A549 treated with ZK216348 at 1 μM for 4 hours (cell line): ENCODE measurements around the gene MACO1. TPM values are rescaled to one million over a fixed set of nuclear protein-coding genes. Genes with fewer than 3 reads are reported as not detected.

Source experiments
- total RNA-seq: library from RNA; stranded (reverse); fragments of 200-300 nt; extraction: Qiagen RNA extraction; gene quantifications from 5 replicates; pipeline ENCODE4 v1.2.3, GENCODE V29; 2022; ENCODE audit warnings: low read depth

Gene MACO1
- 8.4 to 12.9 TPM (median 9.5 TPM) in 5 replicates for total RNA-seq

GRCh38 chr1:25430073-25430966, at the start of gene MACO1:
TSS of gene MACO1 (plus strand) at chr1:25430897. CDS start at chr1:25431099, 202 bp downstream.

GRCh38 chr1:25420715-25421114, 10.0 kb upstream of the MACO1 start, which contains the start of gene RHCE:
TSS of gene RHCE (minus strand) at chr1:25420825. CDS start at chr1:25420786, 39 bp downstream.

GRCh38 chr1:25543425-25544242, 112.9 kb downstream of the MACO1 start, which contains the start of gene LDLRAP1:
TSS of gene LDLRAP1 (plus strand) at chr1:25543606. CDS start at chr1:25543699, 93 bp downstream.

Other genes starting within 250 kb of the MACO1 start
- gene SYF2, start 198.4 kb upstream of the MACO1 start, total RNA-seq = 33.3 to 51.0 TPM (median 37.3 TPM) in 5 replicates
- 14.3 to 28.0 TPM (median 25.4 TPM) in 5 replicates for gene RSRP1, start 183.4 kb upstream of the MACO1 start, total RNA-seq
- not detected in 5 replicates for gene RHD, start 158.4 kb upstream of the MACO1 start, total RNA-seq
- 62.0 to 96.8 TPM (median 71.2 TPM) in 5 replicates for gene TMEM50A, start 92.6 kb upstream of the MACO1 start, total RNA-seq
- 0.75 TPM in 1 of 5 replicates, not detected in the others for gene RHCE, start 10.1 kb upstream of the MACO1 start, total RNA-seq
- gene LDLRAP1, start 112.7 kb downstream of the MACO1 start, total RNA-seq = 6.2 to 11.0 TPM (median 10.4 TPM) in 5 replicates
- gene MAN1C1, start 185.9 kb downstream of the MACO1 start, total RNA-seq = 0.09 to 0.63 TPM (median 0.34 TPM) in 5 replicates